ENCODE data around the gene MTHFD1L. TPM values are rescaled to one million over a fixed set of nuclear protein-coding genes. Genes with fewer than 3 reads are reported as not detected.

The MTHFD1L gene
- total RNA-seq, 4 donors from 2014 or later = 2.5 to 7.1 (median 4.2) TPM

DNA sequence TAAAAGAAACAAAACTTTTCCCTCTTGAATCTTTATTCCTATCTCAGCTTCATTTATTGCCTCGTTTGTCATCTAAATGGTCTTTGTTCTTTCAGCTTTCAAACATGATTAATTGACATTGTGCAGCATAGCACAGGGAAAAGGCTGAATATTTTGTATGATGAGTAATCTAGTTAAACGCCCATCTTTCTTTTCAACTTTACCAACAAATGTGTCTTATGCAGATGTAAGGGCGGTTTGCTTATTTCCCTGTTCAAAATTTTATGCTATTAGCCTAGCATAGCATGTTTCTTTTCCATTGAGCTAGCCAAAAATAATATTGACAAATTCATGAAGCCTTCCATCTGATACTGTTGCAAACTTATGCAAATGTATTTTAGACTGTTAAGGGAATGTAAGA lies 197.8 kb downstream of the MTHFD1L start:
- H3K4me1 ChIP-seq = peaks cover 11 to 35% (median 20%) of the 10 kb centered on the region in 4 donors
- TF ChIP-seq EP300 (IDR thresholded peaks at IDR 0.05) (no peak), CTCF (IDR thresholded peaks at IDR 0.05) (no peak), POLR2A (IDR thresholded peaks at IDR 0.05; ENCODE audit: low read depth) (no peak), POLR2AphosphoS5 (IDR thresholded peaks at IDR 0.05) (no peak)

DNA sequence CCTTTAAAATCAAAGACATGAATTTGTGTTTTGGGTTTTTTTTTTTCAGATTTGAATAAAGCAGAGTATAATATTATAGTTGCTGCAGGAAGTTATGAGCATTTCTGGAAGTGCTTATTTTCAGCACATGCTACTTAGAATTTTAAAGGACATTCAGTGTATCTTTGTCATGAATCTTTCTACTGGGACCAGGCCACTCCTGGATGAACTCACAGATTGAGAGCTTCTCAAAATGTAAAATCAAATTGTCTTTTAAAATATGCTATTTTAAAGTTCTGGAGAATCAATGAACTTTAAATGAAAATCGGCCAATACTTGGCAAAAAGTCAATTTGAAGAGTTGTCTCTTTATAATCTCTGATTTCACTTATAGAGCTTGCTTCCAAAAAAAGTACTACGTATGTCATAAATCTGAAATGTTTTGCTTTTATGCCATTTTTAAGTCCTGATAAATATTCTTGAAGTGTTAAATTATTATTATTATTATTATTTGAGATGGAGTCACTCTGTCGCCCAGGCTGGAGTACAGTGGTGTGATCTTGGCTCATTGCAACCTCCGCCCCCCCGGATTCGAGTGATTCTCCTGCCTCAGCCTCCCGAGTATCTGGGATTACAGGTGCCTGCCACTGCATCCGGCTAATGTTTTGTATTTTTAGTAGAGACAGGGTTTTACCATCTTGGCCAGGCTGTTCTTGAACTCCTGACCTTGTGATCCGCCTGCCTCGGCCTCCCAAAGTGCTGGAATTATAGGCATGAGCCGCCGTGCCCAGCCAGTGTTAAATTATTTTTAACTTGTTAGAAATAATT lies 198.5 kb downstream of the MTHFD1L start:
- H3K36me3 ChIP-seq = no peaks in the 10 kb centered on the region
- no peaks in the 10 kb centered on the region for H3K27me3 ChIP-seq
- intact Hi-C loops (cut with DNase I) = no loop called here
- H3K4me1 ChIP-seq = peaks cover 17 to 39% (median 26%) of the 10 kb centered on the region in 4 donors
- DNase-seq (ENCODE audit: extremely low spot score) = peak; percentile 60
- no peaks in the 10 kb centered on the region for H3K9me3 ChIP-seq
- 86% methylated on average over 12 of the region's 12 CpGs for whole genome bisulfite sequencing
- TF ChIP-seq EP300 (IDR thresholded peaks at IDR 0.05) (no peak), POLR2A (IDR thresholded peaks at IDR 0.05; ENCODE audit: low read depth) (no peak), POLR2AphosphoS5 (IDR thresholded peaks at IDR 0.05) (no peak)
- no peak overlapping the region for H3K4me3 ChIP-seq
- peak overlapping the region in 1 of 4 donors; percentile 11 for H3K27ac ChIP-seq (replicated peaks in 1 of 4)

More for the DNA sequence above, 197.8 kb downstream of the MTHFD1L start:
- DNase-seq (ENCODE audit: extremely low spot score) = no peak
- Histone ChIP-seq H3K27ac (replicated peaks in 1 of 4) (no peak overlapping the region), H3K36me3 (no peaks in the 10 kb centered on the region), H3K27me3 (no peaks in the 10 kb centered on the region), H3K4me3 (no peak overlapping the region), H3K9me3 (no peaks in the 10 kb centered on the region)
- intact Hi-C loops (cut with DNase I) = no loop called here
- WGBS = 28% methylated on average over 3 of the region's 3 CpGs

DNA sequence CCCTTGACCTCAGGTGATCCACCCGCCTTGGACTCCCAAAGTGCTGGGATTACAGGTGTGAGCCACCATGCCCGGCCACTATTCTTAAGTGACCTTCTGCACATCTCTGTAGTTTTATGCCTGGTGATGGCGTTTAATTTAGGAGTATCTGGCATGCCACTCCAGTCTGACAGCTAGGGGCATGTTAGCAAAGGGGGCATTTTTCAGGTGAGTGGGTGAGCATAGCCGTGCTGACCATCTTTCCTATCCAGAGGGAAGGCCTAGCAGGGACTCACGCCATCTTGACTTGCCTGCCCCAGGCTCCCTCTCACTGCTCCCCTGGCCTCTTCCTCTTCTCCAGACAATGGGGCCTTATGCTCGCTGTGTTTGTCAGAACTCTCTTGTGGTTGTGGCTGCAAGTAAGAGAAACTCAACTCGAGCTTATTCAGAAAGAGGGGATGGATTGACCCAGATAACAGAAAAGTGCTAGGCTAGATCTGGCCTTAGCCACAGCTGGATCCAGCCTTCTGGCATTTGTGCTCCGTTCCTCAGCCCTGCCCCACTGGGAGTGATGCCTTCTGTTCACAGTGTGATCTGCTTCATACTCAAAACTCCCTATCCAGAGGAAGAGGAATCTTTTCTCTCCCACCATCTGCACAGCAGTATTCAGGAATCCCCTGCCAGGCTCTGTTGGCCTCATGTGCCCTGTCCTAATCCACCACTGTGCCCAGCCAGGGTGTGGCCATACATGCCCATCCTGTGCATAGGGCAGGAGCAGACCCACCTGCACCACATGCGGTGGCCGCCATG lies 199.7 kb downstream of the MTHFD1L start:
- Histone ChIP-seq H3K27ac (replicated peaks in 1 of 4) (peak overlapping the region in 2 of 4 donors; percentile 3 to 12), H3K9me3 (no peaks in the 10 kb centered on the region), H3K27me3 (no peaks in the 10 kb centered on the region), H3K36me3 (no peaks in the 10 kb centered on the region), H3K4me3 (no peak overlapping the region), H3K4me1 (peaks cover 22 to 51% (median 33%) of the 10 kb centered on the region in 4 donors)
- peak; percentile 88 for DNase-seq (ENCODE audit: extremely low spot score)
- intact Hi-C loops (cut with DNase I) = no loop called here
- TF ChIP-seq EP300 (IDR thresholded peaks at IDR 0.05) (no peak), POLR2A (IDR thresholded peaks at IDR 0.05; ENCODE audit: low read depth) (no peak), POLR2AphosphoS5 (IDR thresholded peaks at IDR 0.05) (no peak), CTCF (IDR thresholded peaks at IDR 0.05) (no peak)
- WGBS = 95% methylated on average over 10 of the region's 10 CpGs

DNA sequence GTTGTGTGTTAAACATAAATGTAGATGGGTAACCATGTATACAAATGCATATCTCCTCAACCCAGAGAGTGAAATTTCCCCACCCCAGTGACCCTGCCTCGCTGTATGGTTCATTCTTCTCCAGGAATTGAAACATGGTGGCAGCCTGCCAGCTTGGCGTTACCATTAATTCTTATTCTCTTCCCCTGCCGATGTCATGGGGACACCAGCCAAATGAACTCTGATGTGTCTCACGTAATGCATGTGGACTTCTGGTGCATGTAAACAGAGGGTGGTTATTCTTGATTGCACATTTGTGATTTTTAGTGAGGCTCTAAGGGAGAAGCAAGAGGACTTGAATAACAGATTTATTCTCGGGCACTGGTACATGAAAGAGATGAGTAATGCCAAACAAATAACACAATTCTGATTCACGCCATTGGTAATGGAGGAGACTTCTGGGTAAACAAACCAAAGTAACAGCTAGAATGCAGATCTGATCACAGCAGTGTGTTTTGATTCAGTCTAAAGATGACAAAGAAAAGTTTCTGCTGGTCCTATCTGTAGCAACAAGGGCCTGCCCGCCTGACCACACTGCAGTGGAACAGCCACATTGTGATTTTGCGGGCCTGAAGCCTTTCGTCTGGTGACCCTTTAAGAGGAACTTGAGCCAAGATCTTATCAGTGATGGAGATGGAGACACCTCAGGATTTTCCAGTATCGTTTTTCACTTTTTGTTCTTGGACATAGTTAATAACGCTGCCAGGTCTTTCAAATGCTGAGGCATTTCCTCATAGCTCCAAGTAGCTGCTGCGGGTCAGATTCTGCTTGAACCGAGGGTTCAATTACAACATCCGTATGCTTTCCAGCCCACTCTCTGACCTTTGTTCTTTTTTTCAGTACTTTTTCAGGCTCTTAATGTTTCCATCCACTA lies 202.4 kb downstream of the MTHFD1L start:
- WGBS = 35% methylated on average over 14 of the region's 14 CpGs
- no peaks in the 10 kb centered on the region for H3K27me3 ChIP-seq
- DNase-seq (ENCODE audit: extremely low spot score) = peak; percentile 91
- H3K27ac ChIP-seq (replicated peaks in 1 of 4) = peak overlapping the region; percentile 67 to 77 (median 72)
- H3K4me3 ChIP-seq = no peak overlapping the region
- intact Hi-C loops (cut with DNase I) = no loop called here
- H3K9me3 ChIP-seq = no peaks in the 10 kb centered on the region
- no peaks in the 10 kb centered on the region for H3K36me3 ChIP-seq
- peak; percentile 32 to 53 for TF ChIP-seq POLR2AphosphoS5 (IDR thresholded peaks at IDR 0.05)
- TF ChIP-seq CTCF (IDR thresholded peaks at IDR 0.05) = no peak
- H3K4me1 ChIP-seq = peaks cover 31 to 63% (median 45%) of the 10 kb centered on the region in 4 donors
